NCI-H226 (cell line): ENCODE measurements around the gene PARP3.

ENCODE experiments used
- DNase-seq: peaks from one replicate; pipeline ENCODE4 v3.0.0-alpha.2; 2015

The PARP3 gene

DNA sequence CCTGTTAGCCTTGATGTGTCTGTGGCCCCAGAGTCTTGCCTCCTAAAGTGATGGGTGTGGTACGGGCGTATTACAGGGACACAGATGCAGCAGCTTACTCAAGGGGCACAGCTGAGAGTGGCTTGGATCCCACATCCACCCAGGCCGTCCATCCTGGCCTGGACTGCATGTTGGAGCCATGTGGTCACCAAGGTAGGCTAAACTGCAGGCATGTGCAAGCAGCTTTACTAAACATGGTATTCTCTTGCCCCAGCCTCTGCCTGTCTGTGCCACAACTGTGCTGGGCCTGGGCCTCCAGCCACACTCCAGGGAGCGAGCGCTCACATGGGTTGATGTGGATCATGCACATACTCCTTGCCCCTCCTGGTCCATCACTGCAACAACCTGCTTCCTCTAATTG is 7.0 kb downstream of the PARP3 start:
- DNase-seq: no peak

DNA sequence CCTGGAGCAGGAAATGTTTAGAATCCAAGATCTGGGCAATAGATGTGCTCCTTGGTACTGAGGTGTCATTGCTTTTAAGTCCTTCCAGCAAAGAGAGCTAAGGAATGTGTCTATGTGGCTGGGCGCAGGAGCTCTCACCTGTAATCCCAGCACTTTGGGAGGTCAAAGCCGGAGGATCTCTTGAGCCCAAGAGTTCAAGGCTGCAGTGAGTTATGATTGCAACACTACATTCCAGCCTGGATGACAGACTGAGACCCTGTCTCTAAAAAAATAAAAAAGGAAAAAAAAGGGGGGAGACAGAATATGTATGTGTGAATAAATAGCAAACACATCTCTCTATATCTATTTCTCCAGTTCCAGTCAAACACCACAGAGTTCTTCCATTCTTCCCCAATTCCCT is 8.7 kb downstream of the PARP3 start:
- no peak for DNase-seq

DNA sequence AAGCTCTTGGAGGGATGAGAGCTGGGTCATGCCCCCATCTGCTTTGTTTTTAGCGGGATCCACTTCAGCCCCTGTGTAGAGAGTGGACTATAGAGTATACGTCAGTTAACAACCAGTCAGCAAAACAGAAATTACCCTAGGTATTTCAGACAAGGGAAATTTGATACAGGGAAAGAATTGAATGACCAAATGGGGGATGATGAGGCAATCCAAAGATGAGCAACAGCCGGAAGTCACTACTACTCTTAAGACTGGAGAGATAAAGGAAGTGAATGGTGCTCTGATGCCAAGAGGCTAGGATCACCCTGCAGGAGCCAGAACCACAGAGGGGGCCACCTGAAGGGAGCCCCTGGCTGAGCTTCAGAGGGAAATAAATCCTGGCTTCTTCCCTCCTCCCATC is 11.3 kb downstream of the PARP3 start:
- peak; percentile 65 for DNase-seq

DNA sequence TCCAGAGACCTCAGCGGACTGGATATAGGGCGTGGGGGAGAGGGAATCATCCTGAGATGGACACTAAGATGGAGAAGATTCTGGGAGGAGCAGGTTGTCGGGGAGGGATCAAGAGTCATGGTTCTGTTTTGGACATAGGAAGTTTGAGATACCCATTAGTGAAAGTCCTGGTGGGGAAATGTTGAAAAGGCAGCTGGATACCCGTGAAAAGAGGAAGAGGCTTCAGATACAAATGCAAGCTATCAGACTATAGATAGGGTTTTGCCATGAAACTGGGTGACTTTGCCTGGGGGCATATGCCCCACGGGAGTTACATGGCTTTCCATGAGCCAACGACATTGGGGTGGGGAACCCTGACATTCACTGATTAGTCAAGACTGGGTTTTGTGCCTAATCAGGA is 11.9 kb downstream of the PARP3 start:
- no peak for DNase-seq

DNA sequence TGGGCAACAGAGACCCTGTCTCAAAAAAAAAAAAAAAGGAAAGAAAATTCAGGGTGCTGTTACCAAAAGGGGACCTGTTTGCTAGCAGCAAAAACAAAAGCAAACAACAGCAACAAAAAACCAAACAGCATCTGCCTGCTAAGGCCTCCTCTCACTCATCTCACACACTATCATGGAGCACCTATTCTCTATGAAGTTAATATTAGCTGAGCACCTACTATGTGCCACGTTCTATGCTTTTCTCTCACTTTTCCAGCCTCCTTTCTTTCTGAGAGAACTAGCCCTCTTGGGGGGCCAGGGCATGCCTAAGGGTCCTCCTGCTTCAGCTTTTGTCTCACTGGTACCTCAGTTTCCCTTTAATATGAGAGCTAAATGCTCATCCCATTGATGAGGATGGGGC is 12.6 kb downstream of the PARP3 start:
- DNase-seq: no peak

DNA sequence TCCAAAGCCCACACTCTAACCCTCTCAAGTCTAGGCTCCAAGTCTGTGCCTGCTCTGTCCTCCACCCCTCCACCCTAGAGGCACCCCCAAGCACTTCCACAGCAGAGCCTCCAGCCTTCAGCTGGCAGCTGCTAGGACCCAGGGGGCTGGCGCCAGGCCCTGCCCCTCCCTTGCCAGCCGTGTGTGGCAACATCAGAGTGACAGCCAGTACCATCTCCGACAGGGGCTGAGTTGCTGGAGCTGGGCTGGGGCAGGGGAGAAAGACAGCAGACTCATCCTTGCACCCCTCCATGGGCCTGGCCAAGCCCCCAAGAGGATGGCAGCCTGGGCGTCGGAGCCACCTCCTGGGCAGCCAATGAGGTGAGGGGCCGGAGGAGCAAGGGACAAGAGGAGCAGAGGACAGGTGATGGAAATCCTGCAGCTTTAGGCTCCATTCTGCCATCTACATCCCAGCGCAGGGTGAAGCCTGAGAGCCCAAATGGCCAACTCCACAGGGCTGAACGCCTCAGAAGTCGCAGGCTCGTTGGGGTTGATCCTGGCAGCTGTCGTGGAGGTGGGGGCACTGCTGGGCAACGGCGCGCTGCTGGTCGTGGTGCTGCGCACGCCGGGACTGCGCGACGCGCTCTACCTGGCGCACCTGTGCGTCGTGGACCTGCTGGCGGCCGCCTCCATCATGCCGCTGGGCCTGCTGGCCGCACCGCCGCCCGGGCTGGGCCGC is 13.2 kb downstream of the PARP3 start, which contains the start of gene GPR62:
GPR62 (plus strand) TSS at position 207 of the 718 bp plus-strand sequence; CDS start at position 479, 272 bp downstream.
- DNase-seq: no peak

DNA sequence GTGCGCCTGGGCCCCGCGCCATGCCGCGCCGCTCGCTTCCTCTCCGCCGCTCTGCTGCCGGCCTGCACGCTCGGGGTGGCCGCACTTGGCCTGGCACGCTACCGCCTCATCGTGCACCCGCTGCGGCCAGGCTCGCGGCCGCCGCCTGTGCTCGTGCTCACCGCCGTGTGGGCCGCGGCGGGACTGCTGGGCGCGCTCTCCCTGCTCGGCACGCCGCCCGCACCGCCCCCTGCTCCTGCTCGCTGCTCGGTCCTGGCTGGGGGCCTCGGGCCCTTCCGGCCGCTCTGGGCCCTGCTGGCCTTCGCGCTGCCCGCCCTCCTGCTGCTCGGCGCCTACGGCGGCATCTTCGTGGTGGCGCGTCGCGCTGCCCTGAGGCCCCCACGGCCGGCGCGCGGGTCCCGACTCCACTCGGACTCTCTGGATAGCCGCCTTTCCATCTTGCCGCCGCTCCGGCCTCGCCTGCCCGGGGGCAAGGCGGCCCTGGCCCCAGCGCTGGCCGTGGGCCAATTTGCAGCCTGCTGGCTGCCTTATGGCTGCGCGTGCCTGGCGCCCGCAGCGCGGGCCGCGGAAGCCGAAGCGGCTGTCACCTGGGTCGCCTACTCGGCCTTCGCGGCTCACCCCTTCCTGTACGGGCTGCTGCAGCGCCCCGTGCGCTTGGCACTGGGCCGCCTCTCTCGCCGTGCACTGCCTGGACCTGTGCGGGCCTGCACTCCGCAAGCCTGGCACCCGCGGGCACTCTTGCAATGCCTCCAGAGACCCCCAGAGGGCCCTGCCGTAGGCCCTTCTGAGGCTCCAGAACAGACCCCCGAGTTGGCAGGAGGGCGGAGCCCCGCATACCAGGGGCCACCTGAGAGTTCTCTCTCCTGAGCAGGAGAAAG is 14.0 kb downstream of the PARP3 start:
- DNase-seq: no peak

DNA sequence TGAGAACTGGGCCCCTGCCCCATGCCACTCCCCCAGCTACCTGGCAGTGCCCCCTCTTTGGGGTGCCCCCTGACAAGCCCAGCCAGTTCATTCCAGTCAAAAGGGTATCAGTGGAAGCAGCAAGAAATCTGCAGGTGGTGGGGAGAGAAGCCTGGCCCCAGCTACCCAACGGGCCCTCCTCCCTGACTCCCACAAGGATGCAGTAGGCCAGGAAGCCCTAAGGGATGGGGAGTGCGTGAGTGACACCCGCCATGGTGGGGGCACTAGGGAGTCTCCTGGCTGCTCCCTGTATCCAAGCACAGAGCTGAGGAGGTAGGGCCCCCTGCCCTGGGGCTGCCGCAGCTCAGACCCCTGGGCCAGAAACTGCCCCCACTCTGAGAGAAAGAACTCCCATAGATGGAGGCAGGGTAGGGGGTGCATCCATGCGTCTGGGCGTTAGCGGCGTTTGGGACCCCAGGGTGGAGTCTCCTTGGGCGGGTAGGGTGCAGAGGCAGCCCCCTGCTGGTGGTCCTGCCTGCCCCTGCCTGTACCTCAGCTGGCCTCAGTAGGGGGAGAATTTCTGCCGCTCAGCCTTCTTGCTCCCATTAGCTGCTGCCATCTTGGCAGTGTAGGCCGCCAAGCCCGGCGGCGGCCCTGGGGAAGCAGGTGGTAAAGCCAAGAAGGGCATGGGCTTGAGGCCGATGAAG is 15.5 kb downstream of the PARP3 start:
- no peak for DNase-seq

DNA sequence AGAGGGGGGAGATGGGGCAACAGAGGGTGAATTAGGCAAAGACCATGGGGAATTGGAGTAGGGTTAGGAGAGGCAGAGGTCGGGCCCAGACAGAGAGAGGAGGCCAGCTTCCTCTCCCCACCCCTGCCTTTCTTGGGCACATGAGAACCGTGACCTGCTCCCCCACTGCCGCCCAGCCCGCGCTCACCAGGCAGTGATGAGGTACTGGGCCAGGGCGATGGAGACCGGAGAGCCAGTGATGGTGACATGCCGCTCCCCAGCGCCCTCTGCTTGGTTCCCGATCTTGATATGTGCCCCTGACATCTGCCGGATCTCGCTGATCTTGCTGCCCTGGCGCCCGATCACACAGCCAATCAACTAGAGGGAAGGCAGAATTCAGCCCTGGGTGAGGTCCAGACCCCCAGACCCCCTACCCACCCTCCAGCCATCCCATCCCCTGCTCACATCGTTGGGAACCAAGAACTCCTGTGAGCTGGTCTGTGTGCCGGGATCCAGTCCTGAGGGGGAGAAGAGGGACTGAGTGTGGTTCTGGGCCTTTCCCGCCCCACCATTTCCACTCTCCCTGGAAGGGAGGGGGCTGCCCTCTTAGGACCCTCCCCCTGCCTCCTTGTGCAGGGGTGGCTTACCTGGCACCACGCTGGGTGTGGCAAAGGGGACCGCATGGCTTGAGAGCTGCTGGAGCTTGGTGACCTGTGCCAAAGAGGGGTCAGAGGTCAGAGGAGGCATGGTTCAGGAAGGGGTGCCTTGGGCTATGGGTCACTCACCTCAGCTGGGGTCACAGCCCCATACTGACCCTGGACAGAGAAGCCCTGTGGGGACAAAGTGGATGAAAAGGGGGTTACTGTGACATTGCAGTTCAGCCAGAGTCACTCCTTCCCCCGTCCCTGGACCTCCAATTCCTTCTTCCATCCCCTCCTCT is 16.7 kb downstream of the PARP3 start:
- DNase-seq: no peak

DNA sequence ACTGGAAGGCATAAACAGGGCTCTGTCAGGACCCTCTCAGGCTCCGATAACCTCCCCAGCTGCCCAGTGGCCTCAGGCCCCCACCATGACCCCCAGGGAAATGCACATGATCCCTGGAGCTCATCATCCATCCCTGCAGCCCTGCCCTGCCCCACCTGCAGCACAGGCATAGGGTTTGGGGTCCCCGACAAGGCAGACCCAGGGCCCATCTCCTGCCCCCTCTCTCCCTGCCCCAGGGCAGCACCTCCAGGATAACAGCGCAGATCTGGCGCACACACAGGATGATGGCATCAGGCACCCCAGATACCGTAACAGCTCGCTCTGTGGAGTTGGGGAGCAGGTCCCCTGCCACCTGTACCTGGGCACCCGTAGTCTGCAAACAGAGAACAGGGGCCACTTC is 17.5 kb downstream of the PARP3 start:
- no peak for DNase-seq

DNA sequence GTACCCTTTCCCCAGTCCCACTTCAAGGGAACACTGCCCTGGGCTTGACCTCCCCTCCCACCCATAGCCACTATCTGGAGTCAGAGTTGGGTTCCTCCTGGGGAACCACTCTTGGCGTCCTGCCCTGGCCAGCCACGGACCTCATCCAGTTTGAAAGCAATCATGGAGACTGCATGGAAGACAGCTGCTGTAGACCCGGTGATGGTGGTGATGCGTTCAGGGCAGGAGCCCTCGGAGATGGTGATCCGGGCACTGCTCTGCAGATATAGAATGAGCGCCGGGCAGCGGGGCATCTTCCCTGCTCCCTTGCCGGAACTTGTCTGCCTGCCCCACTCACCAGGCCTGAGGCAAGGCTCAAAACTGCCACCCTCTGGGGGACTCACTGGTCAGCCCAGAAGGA is 18.2 kb downstream of the PARP3 start:
- no peak for DNase-seq

DNA sequence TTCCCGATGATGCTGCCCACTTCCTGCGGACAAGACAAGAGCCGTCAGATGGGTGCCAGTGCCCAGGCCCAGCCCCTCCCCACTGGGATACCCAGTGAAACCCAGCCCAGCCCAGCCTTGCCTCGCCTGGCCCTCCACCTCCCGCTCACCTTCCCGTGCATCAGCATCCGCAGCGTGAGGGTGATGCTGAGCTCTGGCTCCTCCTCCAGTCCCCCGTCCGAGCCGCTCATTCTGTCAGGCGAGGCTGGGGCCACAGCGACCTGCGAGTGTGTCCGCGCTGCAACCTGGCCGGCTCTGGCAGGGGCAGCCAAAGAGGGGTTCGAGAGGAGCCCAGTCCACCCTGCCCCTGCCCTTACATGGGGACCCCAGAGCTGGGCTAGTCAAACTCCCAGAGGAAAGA is 18.8 kb downstream of the PARP3 start:
- DNase-seq: no peak

DNA sequence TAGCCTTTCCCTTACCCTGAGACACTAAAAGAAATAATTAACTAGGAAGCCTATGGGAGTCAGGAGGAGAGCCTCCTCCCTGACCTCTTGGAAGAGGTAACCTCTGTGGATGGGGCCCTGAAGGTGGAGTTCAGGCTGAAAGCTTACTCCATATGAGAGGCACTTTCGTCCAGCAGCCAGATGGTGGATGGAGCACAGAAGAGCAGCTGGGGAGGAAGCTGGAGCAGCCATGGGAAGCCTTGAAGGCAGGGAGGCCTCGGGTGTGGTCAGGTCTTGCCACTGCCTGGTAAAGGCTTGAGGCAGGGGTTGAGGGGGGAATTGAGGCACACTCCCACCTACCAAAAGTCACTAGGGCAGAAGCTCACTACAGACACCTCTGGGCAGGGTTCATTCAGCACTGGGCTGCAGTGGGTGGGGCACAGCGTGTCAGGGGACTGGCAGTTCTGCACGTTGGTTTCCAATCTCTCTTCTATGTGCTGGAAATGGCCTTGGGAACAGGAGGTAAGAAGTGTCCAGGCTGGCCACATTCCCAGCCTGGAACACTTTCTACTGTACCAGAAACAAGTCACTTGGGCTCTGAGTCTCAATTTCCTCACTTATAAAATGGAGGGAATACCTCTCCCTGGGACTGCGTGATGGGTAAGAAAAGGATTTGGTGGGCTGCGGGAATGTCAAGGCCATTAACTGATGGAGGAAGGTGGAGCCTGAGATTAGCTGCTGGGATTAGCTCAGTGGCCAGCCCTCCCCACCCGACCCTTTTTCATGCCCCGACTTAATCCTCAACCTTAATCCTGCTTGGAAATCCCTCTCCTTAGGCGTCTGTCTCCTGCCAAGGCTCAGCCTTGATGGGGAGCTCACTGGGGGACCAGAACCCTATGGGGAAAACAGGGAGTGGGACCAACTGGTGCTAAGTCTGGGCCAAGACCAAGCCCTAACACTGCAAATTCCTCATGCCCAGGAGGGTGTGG is 19.7 kb downstream of the PARP3 start:
- DNase-seq: no peak

DNA sequence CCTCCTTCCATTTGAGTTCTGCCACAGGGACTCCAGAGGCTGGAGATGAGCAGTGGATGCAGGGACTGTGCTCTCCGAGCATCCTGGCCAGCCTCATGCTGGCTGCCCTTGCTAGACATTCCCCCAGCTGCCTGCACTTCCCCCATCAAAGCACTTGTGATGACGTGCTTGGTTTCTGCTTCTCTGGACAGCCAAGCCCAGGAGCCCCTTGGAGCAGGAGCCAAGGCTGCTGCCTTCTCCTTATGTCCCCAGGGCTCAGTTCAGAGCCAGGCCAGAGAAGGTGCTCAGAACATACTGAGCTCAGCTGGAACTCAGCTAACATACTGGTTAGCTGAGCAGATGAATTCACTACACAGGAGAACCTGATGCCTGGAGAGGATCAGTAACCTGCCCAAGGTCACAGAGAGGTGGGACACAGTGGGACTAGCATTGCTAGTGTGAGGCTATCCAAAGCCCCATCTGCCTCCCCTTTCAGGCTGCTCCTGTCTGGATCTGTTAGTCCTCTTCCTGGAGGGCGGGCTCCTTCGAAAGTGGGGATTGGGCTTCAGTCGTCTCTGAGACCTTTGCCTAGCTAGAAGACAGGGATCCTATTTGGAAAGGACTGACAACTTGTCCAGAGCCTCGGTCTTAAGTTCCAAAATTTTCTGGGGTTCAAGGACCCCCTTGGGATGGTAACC is 20.8 kb downstream of the PARP3 start:
- no peak for DNase-seq

DNA sequence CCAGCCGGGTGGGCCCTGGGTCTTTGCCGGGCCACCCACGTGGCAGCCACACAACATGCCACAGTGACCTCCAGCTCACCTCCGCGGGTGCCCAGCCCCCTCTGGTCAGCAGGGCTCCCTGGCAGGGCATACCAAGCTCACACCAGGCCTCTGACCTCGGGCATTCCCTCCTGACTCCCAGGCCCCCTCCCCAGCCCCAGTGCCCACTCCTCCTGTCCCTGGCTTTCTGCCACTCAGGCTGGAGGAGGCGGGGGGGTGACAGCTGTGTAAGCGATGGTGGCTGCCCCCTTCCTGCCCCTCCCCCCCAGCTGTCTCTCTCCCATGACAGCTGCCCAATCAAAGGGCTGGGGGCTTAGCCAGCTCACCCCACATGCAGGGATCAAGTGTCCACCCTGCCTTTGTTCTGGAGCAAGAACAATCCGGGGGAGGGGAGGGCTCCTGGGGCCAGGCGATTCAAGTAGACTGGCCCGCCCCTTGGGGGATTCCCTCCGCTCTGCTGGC is 21.8 kb downstream of the PARP3 start:
- no peak for DNase-seq

DNA sequence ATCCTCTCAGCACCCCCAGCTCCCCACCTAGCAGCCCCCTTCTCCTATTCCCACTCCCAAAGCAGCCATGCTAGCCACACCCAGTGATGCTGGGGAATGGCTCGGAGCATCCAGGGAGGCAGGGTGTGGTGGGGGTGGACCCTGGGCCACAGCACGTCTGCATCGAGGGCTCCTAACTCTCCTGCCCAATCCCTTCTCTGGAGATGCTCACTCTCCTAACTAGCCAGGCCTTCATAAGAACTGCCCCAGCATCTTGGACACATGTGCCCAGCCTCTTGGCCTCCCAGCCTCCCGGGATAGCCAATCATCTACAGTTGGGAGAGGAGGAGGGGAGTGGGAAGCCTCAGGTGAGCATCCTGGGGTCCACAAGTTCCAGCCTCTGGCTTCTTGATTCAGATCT is 22.4 kb downstream of the PARP3 start:
- no peak for DNase-seq

DNA sequence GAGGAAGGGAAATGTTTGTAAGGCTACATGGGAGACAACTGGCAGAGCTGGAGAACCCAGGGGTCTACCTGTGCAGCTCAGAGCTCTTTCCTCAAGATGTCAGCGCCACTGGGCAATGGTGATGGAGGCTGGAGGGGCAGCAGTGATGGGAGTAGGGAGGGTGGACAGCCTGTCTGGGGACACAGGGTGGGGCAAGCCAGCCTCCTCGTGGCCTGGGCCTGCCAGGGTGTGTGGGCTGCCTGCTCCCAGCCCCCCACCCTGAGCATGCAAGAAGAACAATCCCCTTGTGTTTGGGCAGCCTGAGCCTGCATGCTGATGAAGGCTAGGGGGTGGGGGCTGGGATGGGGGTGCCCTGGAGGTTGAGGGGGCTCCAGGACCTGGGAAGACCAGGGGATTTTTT is 23.9 kb downstream of the PARP3 start:
- DNase-seq: no peak

DNA sequence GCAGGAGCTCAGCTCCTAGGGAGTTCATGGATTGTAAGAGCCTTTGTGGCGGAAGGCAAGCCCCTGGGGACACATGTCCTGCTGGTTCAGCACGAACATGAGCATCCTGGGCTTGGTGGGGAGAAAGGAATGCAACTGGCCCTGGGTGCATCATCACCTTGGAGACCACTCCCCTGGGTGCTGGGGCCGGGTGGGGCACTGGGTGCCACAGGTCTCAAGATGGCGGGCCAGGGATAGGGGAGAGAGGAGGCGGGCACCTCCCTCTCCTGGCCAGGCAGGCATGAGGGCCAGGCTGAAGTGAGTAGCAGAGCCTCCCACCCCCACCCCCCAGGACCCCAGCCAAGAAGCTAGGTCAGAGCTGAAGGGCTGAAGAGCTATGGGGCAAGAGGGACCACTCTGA is 24.3 kb downstream of the PARP3 start:
- DNase-seq: no peak

DNA sequence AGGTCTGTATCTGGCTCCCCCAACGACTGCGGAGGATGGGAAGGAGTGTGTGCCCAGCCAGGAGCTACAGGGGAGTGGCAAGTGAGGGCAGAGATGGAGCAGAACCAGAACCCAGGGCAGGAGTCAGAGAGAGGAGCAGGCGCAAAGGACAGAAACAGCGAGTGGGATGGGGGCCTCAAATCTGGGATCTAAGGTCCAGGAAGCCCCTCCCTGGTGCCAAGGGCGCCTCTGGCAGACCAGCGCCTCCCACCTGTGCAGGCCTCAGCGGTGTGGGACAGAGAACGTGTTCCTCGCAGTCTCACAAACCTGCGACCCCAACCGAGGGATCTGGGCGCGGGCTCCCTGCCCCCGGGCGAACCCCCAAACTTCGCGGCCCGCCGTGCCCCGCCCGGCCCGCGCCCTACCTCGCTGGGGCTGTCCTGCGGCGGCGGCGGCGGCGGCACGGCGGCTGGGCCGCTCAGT is 24.8 kb downstream of the PARP3 start:
- no peak for DNase-seq

DNA sequence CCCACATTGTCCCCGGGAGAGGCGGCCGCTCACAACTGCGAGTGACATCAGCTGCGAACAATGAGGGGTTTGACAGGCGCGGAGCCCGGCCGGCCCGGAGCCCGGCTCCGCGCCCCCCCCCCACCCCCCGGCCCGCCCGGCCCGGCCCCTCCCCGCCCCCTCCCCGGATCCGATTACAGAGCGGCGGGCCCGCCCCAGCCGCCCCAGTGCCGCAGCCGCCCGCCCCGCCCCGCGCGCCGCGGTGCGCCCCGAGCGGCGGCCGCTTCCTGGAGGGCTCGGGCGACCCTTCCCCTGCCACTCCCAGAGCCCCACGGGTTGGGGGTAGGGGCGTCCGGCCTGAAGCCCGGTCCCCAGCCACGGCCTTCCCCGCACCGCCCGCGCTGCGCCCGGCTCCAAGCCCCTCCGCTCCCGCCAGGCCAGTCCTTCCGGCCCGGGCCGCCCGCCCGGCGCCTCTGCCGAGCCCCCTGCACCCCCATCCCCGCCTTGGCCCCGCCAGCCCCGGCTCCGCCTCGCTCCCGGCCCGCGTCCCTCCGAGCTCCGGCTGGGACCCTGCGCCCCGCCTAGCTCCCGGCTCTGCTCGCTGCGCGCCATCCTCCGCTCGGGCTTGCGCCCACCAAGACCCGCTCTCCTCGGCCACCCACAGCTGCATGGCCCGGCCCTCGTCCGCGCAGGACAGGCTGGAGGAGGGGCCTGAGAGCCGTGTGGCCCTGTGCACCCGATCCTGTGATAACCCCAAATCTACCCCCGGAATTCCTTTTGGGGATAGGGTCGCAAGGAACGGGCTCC is 25.4 kb downstream of the PARP3 start, which contains the start of gene PCBP4:
PCBP4 (minus strand) TSS at position 71 of the 786 bp plus-strand sequence. CDS start 6,214 bp downstream, outside the sequence.
- no peak for DNase-seq
